Mesendoderm (in vitro differentiated cells): Measurements from ENCODE around the gene KCNQ5.

Experiments used
- DNase-seq: peaks from one replicate; pipeline ENCODE4 v3.0.0; 2013
- H2AK5ac ChIP-seq: 2 replicates; pipeline ENCODE4 v1.6.1; 2013; ENCODE audit warnings: low read length, inconsistent platforms
- H2BK120ac ChIP-seq: 2 replicates; pipeline ENCODE4 v1.6.1; 2013; ENCODE audit warnings: low read depth, mild to moderate bottlenecking, low read length, moderate library complexity, mixed read lengths
- H2BK15ac ChIP-seq: replicated peaks from 2 replicates; pipeline ENCODE4 v1.6.1; 2013; ENCODE audit warnings: low read depth, mild to moderate bottlenecking, moderate library complexity
- H2BK5ac ChIP-seq: 2 replicates; pipeline ENCODE4 v1.6.1; 2013; ENCODE audit warnings: low read length, inconsistent platforms
- H3K18ac ChIP-seq: 2 replicates; pipeline ENCODE4 v1.6.1; 2013; ENCODE audit warnings: mild to moderate bottlenecking, low read length, mixed read lengths
- H3K23ac ChIP-seq: one replicate; pipeline ENCODE4 v1.6.1; 2013; ENCODE audit warnings: low read length
- H3K27ac ChIP-seq: 2 replicates; pipeline ENCODE4 v1.5.1; 2013; ENCODE audit warnings: low read depth, mild to moderate bottlenecking, inconsistent platforms, low read length, moderate library complexity
- H3K27me3 ChIP-seq: 2 replicates; pipeline ENCODE4 v1.6.1; 2013; ENCODE audit warnings: low read length, control low read depth, mild to moderate bottlenecking, inconsistent platforms; ENCODE audit not compliant: insufficient read depth, poor library complexity
- H3K36me3 ChIP-seq: 2 replicates; pipeline ENCODE4 v1.6.1; 2013; ENCODE audit warnings: low read length, inconsistent platforms; ENCODE audit not compliant: control insufficient read depth, insufficient read depth
- H3K4ac ChIP-seq: one replicate; pipeline ENCODE4 v1.6.1; 2013; ENCODE audit warnings: low read depth, mild to moderate bottlenecking, low read length, moderate library complexity
- H3K4me1 ChIP-seq: 2 replicates; pipeline ENCODE4 v1.6.1; 2013; ENCODE audit warnings: low read depth, low read length, inconsistent platforms; ENCODE audit not compliant: control insufficient read depth
- H3K4me2 ChIP-seq: 2 replicates; pipeline ENCODE4 v1.6.1; 2013; ENCODE audit warnings: low read length
- H3K4me3 ChIP-seq: 2 replicates; pipeline ENCODE4 v1.5.1; 2013; ENCODE audit warnings: mild to moderate bottlenecking, low read length
- H3K56ac ChIP-seq: one replicate; pipeline ENCODE4 v1.6.1; 2013; ENCODE audit warnings: low read length
- H3K79me1 ChIP-seq: 2 replicates; pipeline ENCODE4 v1.6.1; 2013; ENCODE audit warnings: low read length, inconsistent platforms
- H3K79me2 ChIP-seq: 2 replicates; pipeline ENCODE4 v1.6.1; 2013; ENCODE audit warnings: mild to moderate bottlenecking, low read length; ENCODE audit not compliant: control insufficient read depth, insufficient read depth
- H3K9ac ChIP-seq: 2 replicates; pipeline ENCODE4 v1.6.1; 2013; ENCODE audit warnings: low read length, inconsistent platforms
- H4K5ac ChIP-seq: one replicate; pipeline ENCODE4 v1.6.1; 2013; ENCODE audit warnings: low read length
- H4K8ac ChIP-seq: one replicate; pipeline ENCODE4 v1.6.1; 2013; ENCODE audit warnings: low read depth, mild to moderate bottlenecking, control low read depth, low read length, moderate library complexity
- WGBS: extraction: QIAGEN DNeasy Blood & Tissue Kit; methylation state at CpG from one replicate; pipeline ENCODE4 v1.1.7; 2013; ENCODE audit warnings: low lambda C conversion rate, missing lambda C conversion rate; ENCODE audit not compliant: insufficient coverage; ENCODE audit errors: extremely low coverage; 5-methylcytosine and 5-hydroxymethylcytosine counted together

KCNQ5 gene

DNA sequence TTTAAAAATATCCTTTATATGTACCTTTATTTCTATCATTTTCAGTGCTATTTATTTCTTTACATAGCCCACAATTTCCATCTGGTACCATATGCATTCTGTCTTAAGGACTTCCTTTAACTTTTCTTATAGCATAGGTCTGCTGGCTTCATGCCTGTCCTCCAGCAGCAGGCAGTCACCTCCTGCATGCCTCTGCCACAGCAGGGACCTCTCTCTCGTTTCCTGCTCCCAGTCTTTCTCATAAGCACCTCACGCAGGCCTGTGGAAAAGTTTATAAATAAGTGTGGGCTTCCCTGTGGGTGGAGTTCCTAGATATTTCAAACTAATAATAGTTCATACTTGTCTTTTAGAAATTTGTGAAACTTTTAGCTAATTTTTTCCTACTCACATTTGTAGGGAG is 133.9 kb downstream of the KCNQ5 start:
- H3K79me1 ChIP-seq: no peaks in the 10 kb centered on the region
- no peak overlapping the region for H2BK15ac ChIP-seq
- no peak overlapping the region for H2BK5ac ChIP-seq
- no peak overlapping the region for H3K18ac ChIP-seq
- peak; percentile 40 for DNase-seq
- no peak overlapping the region for H3K27ac ChIP-seq
- no peak overlapping the region for H3K4me3 ChIP-seq
- no peak overlapping the region for H3K4ac ChIP-seq
- WGBS: no CpG with 5 or more reads among the region's 2 CpGs
- no peak overlapping the region for H3K56ac ChIP-seq
- no peak overlapping the region for H2AK5ac ChIP-seq
- no peak overlapping the region for H4K8ac ChIP-seq
- H3K23ac ChIP-seq: no peak overlapping the region
- no peaks in the 10 kb centered on the region for H3K79me2 ChIP-seq
- H3K4me2 ChIP-seq: no peak overlapping the region
- no peak overlapping the region for H2BK120ac ChIP-seq
- no peaks in the 10 kb centered on the region for H3K27me3 ChIP-seq
- no peaks in the 10 kb centered on the region for H3K4me1 ChIP-seq
- H3K9ac ChIP-seq: no peak overlapping the region
- H3K36me3 ChIP-seq: no peaks in the 10 kb centered on the region
- H4K5ac ChIP-seq: no peak overlapping the region

DNA sequence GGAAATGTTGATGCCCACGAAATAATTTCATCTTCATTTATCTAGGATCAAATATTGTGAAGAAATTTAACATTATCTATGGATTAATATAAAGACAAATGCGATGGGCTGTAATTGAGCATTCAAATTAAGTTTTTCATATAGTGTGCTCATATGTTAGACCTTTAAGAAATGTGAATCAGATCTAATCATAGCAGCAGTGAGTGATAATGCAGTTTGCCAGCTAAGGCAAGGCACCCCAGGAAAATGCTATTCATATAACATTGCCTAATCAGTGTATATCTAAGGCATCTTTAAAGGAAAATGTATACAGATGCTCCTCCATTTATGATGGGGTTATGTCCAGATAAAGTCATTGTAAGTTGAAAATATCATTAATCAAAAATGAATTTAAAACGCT is 135.2 kb downstream of the KCNQ5 start:
- no peak overlapping the region for H2BK5ac ChIP-seq
- no peaks in the 10 kb centered on the region for H3K4me1 ChIP-seq
- no peaks in the 10 kb centered on the region for H3K79me2 ChIP-seq
- no CpG with 5 or more reads among the region's 3 CpGs for WGBS
- H3K36me3 ChIP-seq: no peaks in the 10 kb centered on the region
- H2BK120ac ChIP-seq: no peak overlapping the region
- H3K4ac ChIP-seq: no peak overlapping the region
- H3K79me1 ChIP-seq: no peaks in the 10 kb centered on the region
- no peaks in the 10 kb centered on the region for H3K27me3 ChIP-seq
- no peak for DNase-seq
- no peak overlapping the region for H2AK5ac ChIP-seq
- H2BK15ac ChIP-seq: no peak overlapping the region
- no peak overlapping the region for H4K5ac ChIP-seq
- H3K9ac ChIP-seq: no peak overlapping the region
- no peak overlapping the region for H3K56ac ChIP-seq
- H3K4me3 ChIP-seq: no peak overlapping the region
- no peak overlapping the region for H3K4me2 ChIP-seq
- no peak overlapping the region for H3K23ac ChIP-seq
- no peak overlapping the region for H4K8ac ChIP-seq
- H3K27ac ChIP-seq: no peak overlapping the region
- no peak overlapping the region for H3K18ac ChIP-seq

DNA sequence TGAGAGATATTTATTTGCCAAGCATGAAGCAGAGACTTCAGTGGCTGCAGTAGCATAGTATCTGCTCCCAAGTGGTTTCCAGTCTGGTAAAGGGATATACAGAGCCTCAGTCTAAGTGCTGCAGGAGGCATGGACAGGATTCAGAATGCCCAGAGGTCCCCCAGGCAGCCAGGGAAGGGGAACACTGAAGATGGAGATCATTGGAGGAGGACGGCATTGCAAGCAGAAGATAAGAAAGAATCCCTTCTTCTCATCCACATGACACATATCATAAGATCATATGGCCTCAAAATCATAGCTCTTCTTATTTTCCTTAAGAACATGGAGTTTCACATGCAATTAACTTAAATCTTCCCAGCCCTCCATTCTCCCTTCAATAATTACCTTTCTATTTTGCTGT is 136.1 kb downstream of the KCNQ5 start:
- WGBS: no CpG with 5 or more reads among the region's 1 CpG
- H2BK120ac ChIP-seq: no peak overlapping the region

DNA sequence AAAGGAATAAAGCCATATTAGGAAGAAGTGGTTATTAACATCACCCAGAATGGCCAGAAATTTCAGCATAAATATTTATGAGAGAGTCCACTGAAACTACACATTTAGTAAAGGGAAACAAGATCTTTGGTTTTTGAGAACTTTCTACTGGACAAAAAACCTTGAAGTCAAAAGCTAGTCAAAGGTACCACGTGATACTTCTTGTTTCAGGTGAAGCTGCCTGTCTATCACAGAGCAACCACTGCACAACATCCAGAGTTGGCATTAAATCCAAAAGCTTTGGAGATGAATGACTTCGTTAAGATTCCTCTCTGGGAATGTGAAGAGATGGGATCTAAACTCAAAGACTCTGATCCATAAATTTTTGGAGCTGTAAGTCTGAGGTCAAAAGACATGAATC is 137.0 kb downstream of the KCNQ5 start:
- Histone ChIP-seq H3K9ac (no peak overlapping the region), H4K5ac (no peak overlapping the region), H3K36me3 (no peaks in the 10 kb centered on the region), H3K27me3 (no peaks in the 10 kb centered on the region), H3K23ac (no peak overlapping the region), H3K79me2 (no peaks in the 10 kb centered on the region), H4K8ac (no peak overlapping the region), H3K27ac (no peak overlapping the region), H3K4me2 (no peak overlapping the region), H2BK120ac (no peak overlapping the region), H2BK5ac (no peak overlapping the region), H3K4me3 (no peak overlapping the region), H3K4ac (no peak overlapping the region), H3K79me1 (no peaks in the 10 kb centered on the region), H3K18ac (no peak overlapping the region), H2BK15ac (no peak overlapping the region), H3K56ac (no peak overlapping the region), H2AK5ac (no peak overlapping the region), H3K4me1 (no peaks in the 10 kb centered on the region)
- no peak for DNase-seq
- no CpG with 5 or more reads among the region's 2 CpGs for WGBS

More for the DNA sequence above, 136.1 kb downstream of the KCNQ5 start:
- Histone ChIP-seq H2BK15ac (no peak overlapping the region), H3K56ac (no peak overlapping the region), H3K4me1 (no peaks in the 10 kb centered on the region), H3K27ac (no peak overlapping the region), H3K79me2 (no peaks in the 10 kb centered on the region), H3K4ac (no peak overlapping the region), H3K36me3 (no peaks in the 10 kb centered on the region), H3K9ac (no peak overlapping the region), H2AK5ac (no peak overlapping the region), H4K8ac (no peak overlapping the region), H3K4me3 (no peak overlapping the region), H4K5ac (no peak overlapping the region), H3K4me2 (no peak overlapping the region), H3K27me3 (no peaks in the 10 kb centered on the region), H3K79me1 (no peaks in the 10 kb centered on the region), H2BK5ac (no peak overlapping the region), H3K23ac (no peak overlapping the region), H3K18ac (no peak overlapping the region)
- no peak for DNase-seq

DNA sequence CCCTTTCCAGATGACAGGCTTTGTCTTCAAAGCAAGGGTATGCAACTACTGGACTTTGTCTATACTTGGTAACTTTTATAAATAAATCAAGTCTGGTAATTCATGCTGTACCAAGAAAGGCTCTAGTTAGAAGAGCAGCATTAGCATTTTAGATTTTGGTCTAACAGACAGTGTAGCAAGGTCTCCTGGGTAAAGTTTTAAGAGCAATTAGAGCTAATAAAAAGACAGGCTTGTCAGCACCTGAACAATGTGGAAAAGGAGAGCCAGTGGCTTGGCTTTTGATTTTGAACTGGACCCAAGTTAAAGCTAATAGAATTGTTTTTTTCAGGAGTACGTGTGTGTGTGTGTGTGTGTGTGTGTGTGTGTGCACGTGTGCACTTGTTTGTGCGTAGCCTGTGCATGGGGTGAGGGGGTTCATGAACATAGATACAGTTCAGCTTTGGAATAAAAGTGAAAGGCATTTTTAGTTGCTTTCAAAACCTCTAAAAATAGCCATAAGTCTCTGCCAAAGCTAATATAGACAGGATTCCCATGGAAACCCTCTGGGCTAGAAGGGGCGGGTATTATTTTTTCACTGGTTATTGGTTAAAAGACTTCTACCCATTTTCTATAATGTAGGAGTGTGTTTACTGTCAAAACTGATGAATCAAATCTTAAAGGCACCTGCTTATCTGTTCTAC is 138.4 kb downstream of the KCNQ5 start:
- no peak overlapping the region for H3K18ac ChIP-seq
- H2BK5ac ChIP-seq: no peak overlapping the region
- no peak overlapping the region for H4K5ac ChIP-seq
- H3K79me2 ChIP-seq: no peaks in the 10 kb centered on the region
- no peak overlapping the region for H3K4ac ChIP-seq
- no peak overlapping the region for H3K4me3 ChIP-seq
- no peaks in the 10 kb centered on the region for H3K79me1 ChIP-seq
- H3K4me1 ChIP-seq: no peaks in the 10 kb centered on the region
- no peak overlapping the region for H2BK15ac ChIP-seq
- no peak overlapping the region for H2AK5ac ChIP-seq
- no peak overlapping the region for H3K56ac ChIP-seq
- no peak overlapping the region for H3K27ac ChIP-seq
- H3K9ac ChIP-seq: no peak overlapping the region
- DNase-seq: no peak
- no peak overlapping the region for H4K8ac ChIP-seq
- H3K23ac ChIP-seq: no peak overlapping the region
- no peaks in the 10 kb centered on the region for H3K27me3 ChIP-seq
- no CpG with 5 or more reads among the region's 4 CpGs for WGBS
- H3K4me2 ChIP-seq: no peak overlapping the region
- H3K36me3 ChIP-seq: no peaks in the 10 kb centered on the region
- no peak overlapping the region for H2BK120ac ChIP-seq

DNA sequence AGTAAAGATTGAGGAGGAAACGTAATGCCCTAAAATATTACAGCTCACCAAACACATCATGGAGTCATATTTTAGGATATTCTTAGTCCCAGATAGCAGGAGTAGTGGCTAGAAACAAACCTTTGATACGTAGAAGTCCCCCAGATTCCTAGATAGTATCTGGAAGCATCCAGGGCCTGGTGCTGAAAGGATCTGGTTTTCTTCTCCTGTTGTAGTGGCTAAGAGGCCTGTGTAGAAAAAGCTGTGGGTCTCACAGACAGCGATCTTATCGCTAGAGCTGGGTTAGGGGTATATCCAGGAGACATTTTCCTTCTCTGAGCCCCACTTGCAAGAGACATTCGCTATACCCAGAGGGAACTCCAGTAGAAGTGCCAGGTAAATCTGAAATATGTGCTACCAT is 139.9 kb downstream of the KCNQ5 start:
- Histone ChIP-seq H3K56ac (no peak overlapping the region), H2BK15ac (no peak overlapping the region), H2BK5ac (no peak overlapping the region), H3K4me1 (no peaks in the 10 kb centered on the region), H3K4me2 (no peak overlapping the region), H4K8ac (no peak overlapping the region), H3K18ac (no peak overlapping the region), H3K36me3 (no peaks in the 10 kb centered on the region), H3K4me3 (no peak overlapping the region), H3K27me3 (no peaks in the 10 kb centered on the region), H3K27ac (no peak overlapping the region), H3K4ac (no peak overlapping the region), H2AK5ac (no peak overlapping the region), H3K79me1 (no peaks in the 10 kb centered on the region), H3K79me2 (no peaks in the 10 kb centered on the region), H4K5ac (no peak overlapping the region), H3K23ac (no peak overlapping the region), H3K9ac (no peak overlapping the region), H2BK120ac (no peak overlapping the region)
- peak; percentile 35 for DNase-seq
- WGBS: no CpG with 5 or more reads among the region's 5 CpGs
